H1 (cell line): Measurements from ENCODE around the gene PLA2R1. TPM values are rescaled to one million over a fixed set of nuclear protein-coding genes. Genes with fewer than 3 reads are reported as not detected.

Experiments used
- CTCF ChIA-PET: fragments of 300-600 bp; sonication (Branson Sonifier 250); formaldehyde crosslinking; loops from one replicate; lab custom pipeline; 2021; ENCODE audit not compliant: partially characterized antibody; lab: Charles Lee
- POLR2A ChIA-PET: fragments of 300-600 bp; sonication (Branson Sonifier 250); formaldehyde crosslinking; loops from one replicate; lab custom pipeline; 2021; ENCODE audit warnings: inconsistent platforms; ENCODE audit not compliant: partially characterized antibody; lab: Charles Lee
- DNase-seq, 2 experiments: peaks; one replicate each; pipeline versions ENCODE4 v3.0.0 to v3.0.0-alpha.2; 2010 to 2022; ENCODE audit warnings: low spot score in 2 of 2, low read depth in 1 of 2, mixed read lengths in 1 of 2
- FAIRE-seq: peaks from 2 replicates; lab custom pipeline; 2011; peaks lifted over from hg19 to GRCh38; lab: Jason Lieb, UNC
- H2AFZ ChIP-seq: 2 replicates; pipeline ENCODE4 v1.8.1; 2012; ENCODE audit warnings: low read length, inconsistent platforms
- H2AK5ac ChIP-seq: 2 replicates; pipeline ENCODE4 v1.6.1; 2013; ENCODE audit warnings: low read depth, low read length
- H2BK120ac ChIP-seq: replicated peaks from 2 replicates; pipeline ENCODE3; 2013; ENCODE audit warnings: low read depth, low read length, inconsistent platforms
- H2BK12ac ChIP-seq: 2 replicates; pipeline ENCODE4 v1.6.1; 2013; ENCODE audit warnings: low read depth, low read length
- H2BK15ac ChIP-seq: 2 replicates; pipeline ENCODE4 v1.6.1; 2013; ENCODE audit warnings: low read length
- H2BK20ac ChIP-seq: 2 replicates; pipeline ENCODE4 v1.6.1; 2013; ENCODE audit warnings: low read length
- H2BK5ac ChIP-seq: 2 replicates; pipeline ENCODE4 v1.6.1; 2013; ENCODE audit warnings: low read depth, low read length
- H3K14ac ChIP-seq: 2 replicates; pipeline ENCODE4 v1.6.1; 2013; ENCODE audit warnings: inconsistent platforms; ENCODE audit not compliant: insufficient read length
- H3K18ac ChIP-seq: 2 replicates; pipeline ENCODE4 v1.6.1; 2013; ENCODE audit warnings: low read length; ENCODE audit errors: extremely low read depth
- H3K23ac ChIP-seq: 2 replicates; pipeline ENCODE4 v1.6.1; 2013; ENCODE audit warnings: inconsistent platforms; ENCODE audit not compliant: insufficient read length
- H3K23me2 ChIP-seq: 2 replicates; pipeline ENCODE4 v1.6.1; 2013; ENCODE audit warnings: low read depth, low read length
- H3K27ac ChIP-seq: 2 replicates; pipeline ENCODE4 v1.6.1; 2011; ENCODE audit warnings: low read depth, low read length, inconsistent platforms
- H3K27me3 ChIP-seq, 4 experiments: replicated peaks in 1 of 4; 1 replicate in 1 of 4; 2 replicates in 3 of 4; pipeline versions ENCODE4 v1.6.1 to v1.8.1; 2011 to 2013; ENCODE audit warnings: low read length in 3 of 4, mild to moderate bottlenecking in 3 of 4, inconsistent platforms in 2 of 4, mixed read lengths in 2 of 4, moderate library complexity in 1 of 4; ENCODE audit not compliant: control insufficient read depth in 3 of 4, insufficient read depth in 3 of 4; ENCODE audit errors: extremely low read depth in 1 of 4
- H3K36me3 ChIP-seq, 4 experiments: 2 replicates each; pipeline versions ENCODE4 v1.6.1 to v1.8.1; 2011 to 2013; ENCODE audit warnings: mild to moderate bottlenecking in 4 of 4, low read length in 3 of 4, moderate library complexity in 2 of 4, control low read depth in 1 of 4, inconsistent platforms in 1 of 4; ENCODE audit not compliant: insufficient read depth in 4 of 4, control insufficient read depth in 2 of 4
- H3K4ac ChIP-seq: replicated peaks from 2 replicates; pipeline ENCODE3; 2013; ENCODE audit warnings: low read length, low read depth, mixed read lengths, inconsistent platforms; ENCODE audit not compliant: insufficient read length
- H3K4me1 ChIP-seq, 4 experiments: replicated peaks in 1 of 4; 1 replicate in 1 of 4; 2 replicates in 3 of 4; pipeline versions ENCODE4 v1.6.1 to v1.8.1; 2011 to 2013; ENCODE audit warnings: low read length in 3 of 4, inconsistent platforms in 2 of 4, mixed read lengths in 1 of 4; ENCODE audit not compliant: insufficient read depth in 4 of 4, control insufficient read depth in 3 of 4
- H3K4me2 ChIP-seq, 2 experiments: 2 replicates each; pipeline versions ENCODE4 v1.6.1 to v1.8.1; 2011 to 2013; ENCODE audit warnings: low read depth in 2 of 2, low read length in 2 of 2, control low read depth in 1 of 2, inconsistent platforms in 1 of 2, mild to moderate bottlenecking in 1 of 2; ENCODE audit not compliant: insufficient read depth in 1 of 2
- H3K4me3 ChIP-seq, 4 experiments: fragments of 200-600, 300-600 bp in 1 of 4; sonication (generic), shearing (Covaris generic), sonication (Bioruptor Twin) in 1 of 4; 2 replicates each; pipeline versions ENCODE4 v1.5.1 to v1.8.1; 2011 to 2016; ENCODE audit warnings: low read length in 4 of 4, low read depth in 3 of 4, control low read depth in 2 of 4, inconsistent platforms in 2 of 4, mild to moderate bottlenecking in 2 of 4, mixed read lengths in 1 of 4, moderate library complexity in 1 of 4; ENCODE audit not compliant: insufficient read depth in 2 of 4; ENCODE audit errors: extremely low read depth in 1 of 4
- H3K56ac ChIP-seq: replicated peaks from 2 replicates; pipeline ENCODE3; 2013; ENCODE audit warnings: low read depth, mild to moderate bottlenecking, mixed read lengths, low read length, inconsistent platforms; ENCODE audit not compliant: insufficient read length
- H3K79me1 ChIP-seq: 2 replicates; pipeline ENCODE4 v1.6.1; 2013; ENCODE audit warnings: low read depth, low read length, control low read depth
- H3K79me2 ChIP-seq, 2 experiments: 2 replicates each; pipeline versions ENCODE4 v1.6.1 to v1.8.1; 2012 to 2013; ENCODE audit warnings: low read length in 2 of 2, mild to moderate bottlenecking in 2 of 2, inconsistent platforms in 1 of 2; ENCODE audit not compliant: insufficient read depth in 2 of 2, control insufficient read depth in 1 of 2
- H3K9ac ChIP-seq, 4 experiments: replicated peaks in 1 of 4; 1 replicate in 1 of 4; 2 replicates in 3 of 4; pipeline versions ENCODE4 v1.6.1 to v1.8.1; 2011 to 2013; ENCODE audit warnings: low read depth in 3 of 4, low read length in 3 of 4, control low read depth in 2 of 4, mild to moderate bottlenecking in 2 of 4, moderate library complexity in 2 of 4, inconsistent platforms in 1 of 4; ENCODE audit errors: extremely low read depth in 1 of 4
- H3K9me3 ChIP-seq, 2 experiments: 2 replicates each; pipeline versions ENCODE4 v1.6.1 to v1.8.1; 2012 to 2013; ENCODE audit warnings: mild to moderate bottlenecking in 2 of 2, moderate library complexity in 2 of 2, control low read depth in 1 of 2, inconsistent platforms in 1 of 2, low read depth in 1 of 2, low read length in 1 of 2, mixed read lengths in 1 of 2; ENCODE audit not compliant: insufficient read depth in 2 of 2
- H4K20me1 ChIP-seq, 2 experiments: replicated peaks in 1 of 2; 2 replicates each; pipeline versions ENCODE3 to v1.8.1; 2011 to 2013; ENCODE audit warnings: inconsistent platforms in 2 of 2, low read length in 2 of 2, mild to moderate bottlenecking in 1 of 2; ENCODE audit not compliant: insufficient read depth in 2 of 2, control insufficient read depth in 1 of 2
- H4K5ac ChIP-seq: 2 replicates; pipeline ENCODE4 v1.6.1; 2013; ENCODE audit warnings: low read length, low read depth, mixed read lengths, inconsistent platforms; ENCODE audit not compliant: insufficient read length
- H4K8ac ChIP-seq: 2 replicates; pipeline ENCODE4 v1.8.0; 2013; ENCODE audit warnings: mild to moderate bottlenecking, moderate library complexity, low read length, inconsistent platforms; ENCODE audit not compliant: insufficient read depth; ENCODE audit errors: extremely low read depth
- H4K91ac ChIP-seq: replicated peaks from 2 replicates; pipeline ENCODE3; 2013; ENCODE audit warnings: low read length, mixed read lengths, inconsistent platforms; ENCODE audit not compliant: insufficient read length
- FOSL1 ChIP-seq: IDR thresholded peaks from 2 replicates; pipeline ENCODE4 v1.6.1; 2011; ENCODE audit warnings: mild to moderate bottlenecking, low read depth, low read length, moderate library complexity; ENCODE audit not compliant: insufficient read depth
- MAFK ChIP-seq: IDR thresholded peaks from 2 replicates; pipeline ENCODE4 v1.6.1; 2012; ENCODE audit warnings: low read depth, mild to moderate bottlenecking, improper control_type of control experiment, low read length
- POLR2AphosphoS5 ChIP-seq: IDR thresholded peaks from 2 replicates; pipeline ENCODE4 v1.6.1; 2011; ENCODE audit warnings: low read depth, low read length
- RXRA ChIP-seq: IDR thresholded peaks from 2 replicates; pipeline ENCODE4 v1.6.1; 2011; ENCODE audit warnings: low read depth, mild to moderate bottlenecking, low read length, moderate library complexity; ENCODE audit not compliant: insufficient read depth
- SIX5 ChIP-seq: IDR thresholded peaks from 2 replicates; pipeline ENCODE4 v1.6.1; 2011; ENCODE audit warnings: mild to moderate bottlenecking, low read depth, low read length
- TCF12 ChIP-seq: IDR thresholded peaks from 2 replicates; pipeline ENCODE4 v1.6.1; 2011; ENCODE audit warnings: low read depth, mild to moderate bottlenecking, low read length
- WGBS, 2 experiments: shearing (Covaris generic) in 1 of 2; methylation state at CpG; one replicate each; pipeline versions ENCODE4 v1.1.6 to v1.1.7; 2013 to 2015; ENCODE audit warnings: low lambda C conversion rate in 2 of 2, mixed read lengths in 2 of 2, inconsistent platforms in 1 of 2, low coverage in 1 of 2, missing lambda C conversion rate in 1 of 2; ENCODE audit not compliant: insufficient replicate concordance in 2 of 2, insufficient coverage in 1 of 2, insufficient read length in 1 of 2; ENCODE audit errors: extremely low coverage in 1 of 2, missing lambda C conversion rate in 1 of 2; 5-methylcytosine and 5-hydroxymethylcytosine counted together
- polyA plus RNA-seq, 7 experiments: library from polyadenylated mRNA; depleted of rRNA in 3 of 7; stranded (reverse) in 5 of 7; unstranded in 2 of 7; fragments of >200 nt in 5 of 7; fragments of 200-250 nt in 2 of 7; gene quantifications; 1 replicate in 5 of 7; 2 replicates in 1 of 7; 4 replicates in 1 of 7; pipeline versions ENCODE4 v1.2.1 to v1.2.3, GENCODE V29; 2011 to 2013; ENCODE audit warnings: missing spikeins in 2 of 7, mixed read lengths in 2 of 7
- total RNA-seq: library from RNA; stranded (reverse); fragmentation: NEBNext Ultra II Directional; extraction: Animal tissue kit (Norgen Biotek cat#: 25700); gene quantifications from 2 replicates; pipeline ENCODE4 v1.2.1, GENCODE V29; 2021

The PLA2R1 gene
- total and polyA plus RNA-seq, 2 of the 8 experiments (the other 6 are each of a cell fraction or from before 2014, with no cell fraction given) = 0.65 to 1.5 TPM

- ChIA-PET POLR2A (no interaction called here), CTCF (interaction anchor here (0.6 to 3.0 kb wide), 11 partner anchors 9 to 1288 kb away, joined by 3 to 14 read pairs (median 4); no protein-coding TSS in a partner anchor)
- Histone ChIP-seq H4K91ac (no peak overlapping the region), H3K36me3 (no peaks in the 10 kb centered on the region), H3K9me3 (no peaks in the 10 kb centered on the region), H3K9ac (no peak overlapping the region), H3K23ac (no peak overlapping the region), H3K18ac (no peak overlapping the region), H3K27ac (no peak overlapping the region), H3K79me2 (no peaks in the 10 kb centered on the region), H2AK5ac (no peak overlapping the region), H2BK12ac (no peak overlapping the region), H3K4me3 (no peak overlapping the region), H3K79me1 (no peaks in the 10 kb centered on the region), H2BK120ac (no peak overlapping the region), H2BK5ac (no peak overlapping the region), H2AFZ (no peak overlapping the region), H3K27me3 (no peaks in the 10 kb centered on the region), H4K5ac (no peak overlapping the region), H3K4ac (no peak overlapping the region), H3K14ac (no peak overlapping the region), H3K4me1 (no peaks in the 10 kb centered on the region), H2BK20ac (no peak overlapping the region), H3K4me2 (no peak overlapping the region), H3K23me2 (no peaks in the 10 kb centered on the region), H2BK15ac (no peak overlapping the region), H3K56ac (no peak overlapping the region), H4K20me1 (no peaks in the 10 kb centered on the region), H4K8ac (no peak overlapping the region)
- no peak for TF ChIP-seq POLR2AphosphoS5
- no peak for TF ChIP-seq RXRA
- TF ChIP-seq TCF12 = no peak
- TF ChIP-seq FOSL1 = no peak
- TF ChIP-seq SIX5 = no peak
- no peak for TF ChIP-seq MAFK
- 91% methylated on average over 3 of the region's 3 CpGs; no CpG with 5 or more reads in 1 of the 2 experiments for WGBS, 2 experiments
- DNase-seq (no peak), FAIRE-seq (no peak)
Measured at GRCh38 chr2:159925975-159926374, 136.4 kb downstream of the PLA2R1 start.
